GM19043 (cell line): ENCODE results near the gene ARHGAP22.

Experiments
- ATAC-seq: cut with Tn5 transposase; IDR thresholded peaks from one replicate; pipeline ENCODE4 v1.9.1; 2021; ENCODE audit warnings: low read depth; ENCODE audit not compliant: unreplicated experiment

Gene ARHGAP22

DNA sequence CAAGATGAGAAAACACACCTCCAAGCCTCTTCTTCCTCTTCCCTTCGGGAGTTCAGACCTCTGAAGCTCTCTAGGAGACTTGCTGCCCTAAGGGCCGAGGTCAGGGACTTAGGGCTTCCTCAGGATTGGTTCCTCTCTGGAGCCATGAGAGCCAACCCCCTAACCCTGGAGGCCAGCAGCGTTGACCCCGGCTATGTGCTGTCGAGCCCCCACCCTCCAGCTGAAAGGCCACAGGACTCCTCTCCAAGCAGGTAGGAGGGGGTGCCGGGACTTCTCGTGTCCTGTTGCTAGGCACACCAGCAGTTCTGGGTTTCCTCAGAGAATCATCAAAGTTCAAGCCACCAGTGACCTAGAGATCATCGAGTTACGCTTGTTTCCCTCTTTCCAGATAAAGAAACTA, 87.4 kb downstream of the ARHGAP22 start:
- ATAC-seq: no peak

GRCh38 chr10:48516911-48517310, 88.0 kb downstream of the ARHGAP22 start:
- no peak for ATAC-seq

- ATAC-seq: no peak
Measured at GRCh38 chr10:48514916-48515315, 90.0 kb downstream of the ARHGAP22 start.

DNA sequence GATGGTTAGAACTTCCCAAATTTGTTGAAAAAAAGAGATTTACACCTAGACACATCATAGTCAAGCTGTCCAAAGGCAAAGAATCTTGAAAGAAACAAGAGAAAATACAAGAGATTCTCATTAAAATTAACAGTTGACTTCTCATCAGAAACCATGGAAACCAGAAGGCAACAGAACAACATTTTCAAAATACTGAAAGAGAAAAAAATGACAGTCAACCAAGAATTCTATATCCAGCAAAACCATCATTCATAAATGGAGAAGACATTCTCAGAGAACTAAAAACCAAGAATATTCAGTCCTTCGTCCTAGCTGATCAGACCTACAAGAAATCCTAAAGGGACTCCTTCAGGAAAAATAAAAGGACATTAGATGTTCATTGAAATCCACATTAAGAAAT, 90.6 kb downstream of the ARHGAP22 start:
- no peak for ATAC-seq

- no peak for ATAC-seq
Measured at GRCh38 chr10:48512861-48513260, 92.0 kb downstream of the ARHGAP22 start.

DNA sequence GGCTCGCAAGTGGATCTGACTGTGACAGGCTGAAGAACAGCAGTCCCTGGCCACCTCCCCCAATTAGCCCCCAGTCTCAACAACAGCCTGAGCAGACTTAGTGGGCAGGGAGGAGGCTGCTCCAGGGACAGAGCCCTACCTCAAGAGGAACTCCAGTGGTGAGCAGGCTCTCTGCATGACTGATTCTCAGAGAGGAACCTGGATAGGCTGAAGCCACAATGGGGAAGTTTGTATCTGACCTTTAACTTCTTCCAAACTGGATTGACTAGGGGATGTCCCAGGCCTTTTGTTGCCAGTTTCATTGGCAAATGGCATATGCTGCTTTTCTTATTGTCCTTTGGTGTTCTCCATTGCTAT, 93.0 kb downstream of the ARHGAP22 start:
- no peak for ATAC-seq

- no peak for ATAC-seq
Measured at GRCh38 chr10:48511066-48511874, 93.6 kb downstream of the ARHGAP22 start.

DNA sequence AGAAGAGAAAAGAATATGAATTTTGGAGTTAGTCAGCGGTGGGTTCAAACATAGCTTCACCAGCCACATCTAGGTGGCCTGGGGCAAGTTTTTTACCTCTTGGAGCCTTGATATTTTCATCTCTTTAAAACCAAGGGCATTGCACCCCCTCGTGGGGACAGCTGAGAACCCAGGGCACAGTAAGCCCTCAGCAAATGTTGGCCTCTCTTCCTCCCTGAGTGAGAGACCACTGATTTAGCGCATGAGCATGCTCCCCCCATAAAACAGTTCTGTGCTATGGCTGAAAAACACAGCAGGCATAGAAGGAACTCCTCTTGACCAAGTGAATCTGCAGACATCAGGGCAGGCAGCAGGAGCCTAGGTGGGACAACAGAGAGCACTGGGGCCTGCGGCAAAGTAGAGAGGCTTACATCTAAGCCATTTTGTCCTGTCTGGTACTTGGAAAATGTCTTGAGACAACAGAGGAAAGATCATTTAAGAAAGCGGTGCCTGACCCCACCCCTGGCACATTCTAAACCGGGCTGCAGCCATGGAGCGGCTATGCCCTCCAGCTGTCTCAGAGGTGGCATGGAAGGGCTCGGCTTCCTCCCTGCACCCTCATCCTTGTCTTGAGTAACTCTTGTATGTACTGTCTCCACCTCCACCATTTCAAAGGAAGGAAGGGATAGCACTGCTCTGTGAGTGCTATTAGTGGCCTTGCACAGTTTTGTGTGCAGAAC, 94.7 kb downstream of the ARHGAP22 start:
- ATAC-seq: no peak

GRCh38 chr10:48508791-48509772, 95.8 kb downstream of the ARHGAP22 start:
- ATAC-seq: no peak

GRCh38 chr10:48507933-48508790, 96.7 kb downstream of the ARHGAP22 start:
- no peak for ATAC-seq

GRCh38 chr10:48507494-48507893, 97.4 kb downstream of the ARHGAP22 start:
- no peak for ATAC-seq

GRCh38 chr10:48506147-48506917, 98.5 kb downstream of the ARHGAP22 start:
- ATAC-seq: no peak

- no peak for ATAC-seq
Measured at GRCh38 chr10:48505394-48506112, 99.3 kb downstream of the ARHGAP22 start.

- ATAC-seq: no peak
Measured at GRCh38 chr10:48504141-48504885, 100.6 kb downstream of the ARHGAP22 start.

DNA sequence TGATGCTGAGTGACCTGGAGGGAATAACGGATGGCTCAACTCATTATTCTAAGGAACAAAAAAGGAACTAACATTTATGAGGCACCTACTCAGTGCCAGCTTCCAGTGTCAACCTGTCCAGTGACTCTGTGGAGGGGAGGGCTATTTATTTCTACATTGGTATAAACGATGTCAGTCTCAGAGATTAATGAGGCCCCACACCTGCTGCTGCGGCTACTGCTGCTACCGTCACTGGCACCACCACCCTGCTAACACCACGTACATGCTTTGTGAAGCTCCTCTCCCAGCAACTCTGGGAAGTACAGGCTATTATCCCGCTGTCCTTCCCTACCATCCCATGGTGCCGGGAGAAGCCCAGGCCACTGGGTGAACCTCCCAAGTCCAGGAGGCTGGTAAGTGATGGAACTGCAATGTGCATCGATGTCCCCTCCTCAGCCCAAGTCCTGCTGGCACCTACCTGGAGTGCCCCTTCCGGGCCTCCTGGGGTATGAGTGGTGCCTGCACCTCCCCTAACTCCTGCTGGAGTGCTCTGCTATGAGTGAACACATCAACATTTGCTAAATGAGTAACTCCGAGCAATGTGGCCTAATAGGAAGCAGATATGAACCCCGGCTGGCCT, 101.5 kb downstream of the ARHGAP22 start:
- ATAC-seq: no peak

DNA sequence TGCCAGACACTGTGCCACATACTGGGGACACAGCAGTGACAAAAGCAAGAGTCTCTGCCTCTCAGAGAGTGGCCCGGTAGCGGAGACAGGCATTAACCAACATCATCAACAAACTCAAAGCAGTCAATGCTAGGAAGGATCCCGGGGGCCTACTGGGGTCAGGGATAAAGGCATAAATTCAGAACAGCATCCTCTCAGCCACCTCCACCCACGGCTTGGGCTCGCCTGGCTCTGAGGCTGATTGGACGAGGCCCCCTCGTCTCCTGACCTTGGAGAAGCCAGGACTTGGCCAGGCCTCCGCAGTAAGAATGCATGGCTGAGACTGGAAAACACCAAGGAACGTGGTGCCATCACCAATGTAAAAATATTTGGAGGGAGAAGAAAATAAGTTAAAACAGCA, 102.1 kb downstream of the ARHGAP22 start:
- ATAC-seq: no peak
